COR-L47 (cell line): Measurements from ENCODE around the gene RAD51B.

Experiments
- DNase-seq: peaks from one replicate; lab custom pipeline; 2025; lab: John Stamatoyannopoulos, UW

RAD51B gene

DNA sequence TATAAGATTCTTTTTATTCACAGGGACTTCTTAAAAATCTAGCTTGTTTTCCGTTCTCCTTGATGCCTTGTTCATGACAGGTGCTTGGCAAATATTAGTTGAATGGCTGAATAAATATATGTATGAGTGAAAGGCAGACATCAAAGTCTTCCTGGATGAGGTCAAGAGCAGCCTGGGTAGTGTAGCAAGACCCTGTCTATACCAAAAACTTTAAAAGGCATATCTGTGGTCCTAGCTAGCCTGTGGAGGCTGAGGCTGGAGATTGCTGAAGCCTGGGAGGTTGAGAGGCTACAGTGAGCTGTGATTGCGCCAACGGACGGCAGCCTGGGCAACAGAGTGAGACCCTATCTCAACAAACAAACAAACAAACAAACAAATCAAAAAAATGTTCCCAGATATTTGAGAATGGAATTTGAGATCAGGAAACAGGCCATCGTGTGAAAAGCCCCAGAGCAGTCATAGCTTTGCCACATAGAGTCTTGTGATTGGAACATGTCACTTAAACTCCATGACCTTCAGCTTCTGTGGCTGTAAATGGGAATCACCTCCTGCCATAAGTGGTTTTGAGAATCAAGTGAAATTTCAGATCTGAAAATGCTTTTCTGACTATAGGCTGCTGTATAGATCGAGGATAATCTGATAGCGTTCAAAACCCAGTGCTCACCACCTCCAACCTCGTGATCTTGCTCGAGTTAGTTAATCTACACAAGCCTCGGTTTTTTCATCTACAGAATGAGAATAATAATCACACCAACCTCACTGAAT, 908.9 kb downstream of the RAD51B start:
- DNase-seq: no peak

DNA sequence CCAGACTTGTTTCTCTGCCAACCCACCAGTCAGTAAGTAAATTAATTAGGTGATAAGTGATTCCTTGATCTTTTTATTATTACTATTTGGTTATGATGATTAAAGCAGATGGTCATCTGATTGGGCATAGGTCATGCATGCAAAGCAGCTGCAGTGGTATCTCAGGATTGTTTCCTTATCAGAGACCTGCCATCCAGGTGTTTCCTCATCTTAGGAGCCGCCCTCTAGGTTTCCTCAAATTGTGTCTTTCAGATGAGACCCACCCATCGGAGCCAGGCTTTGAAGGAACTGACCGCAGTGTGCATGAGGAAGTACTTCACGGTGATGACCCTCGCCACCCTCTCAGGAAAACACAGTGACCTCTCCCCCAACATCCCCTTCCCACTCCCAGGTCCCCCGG, 910.0 kb downstream of the RAD51B start:
- DNase-seq: no peak

DNA sequence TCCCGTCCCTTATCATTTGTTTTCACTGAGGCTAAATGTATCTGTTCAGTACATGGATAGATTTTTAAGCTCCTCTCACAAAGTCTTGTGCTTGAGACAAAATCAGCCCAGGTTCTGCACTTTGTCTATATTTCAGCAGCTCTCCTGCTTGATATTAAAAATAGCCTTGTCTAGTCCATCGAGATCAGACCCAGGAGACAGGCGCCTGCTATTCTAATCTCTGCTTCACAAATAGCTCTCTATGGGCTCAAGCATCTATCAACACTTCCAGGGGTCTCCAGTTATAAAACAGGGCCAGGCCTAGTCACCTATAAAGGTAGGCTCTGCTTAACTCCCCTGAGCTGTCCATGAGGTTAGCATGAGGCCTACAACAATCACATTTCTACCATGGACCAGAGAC, 910.8 kb downstream of the RAD51B start:
- DNase-seq: no peak

DNA sequence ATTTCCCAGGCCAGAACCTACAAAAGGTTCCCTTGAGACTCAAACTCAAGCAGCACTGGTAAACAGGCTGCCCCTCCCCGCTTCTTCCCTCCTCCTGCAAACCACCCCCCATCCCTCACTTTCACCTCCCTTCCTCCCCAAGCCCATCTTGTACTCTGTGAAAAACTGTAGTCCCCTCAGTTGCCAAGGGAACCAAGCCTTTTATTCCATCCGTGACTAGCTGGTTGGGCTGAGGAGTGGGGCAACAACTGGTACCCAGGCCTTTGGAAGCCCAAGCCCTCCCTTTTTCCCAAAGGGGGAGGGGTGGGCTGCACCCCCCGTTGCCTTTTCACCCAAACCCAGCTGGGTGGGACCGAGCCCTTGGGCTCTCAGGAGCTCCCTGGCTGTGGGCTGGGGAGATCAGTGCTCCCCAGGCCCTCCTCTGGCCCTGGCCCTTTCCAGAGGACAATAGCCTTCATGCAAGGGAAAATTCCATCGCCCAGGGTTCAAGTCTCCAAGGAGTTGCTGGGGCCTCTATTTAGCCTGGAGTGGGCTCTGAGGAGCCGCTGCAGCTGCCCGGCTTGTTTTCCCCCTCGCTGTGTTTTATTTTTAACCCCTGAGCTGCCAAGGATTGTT, 911.3 kb downstream of the RAD51B start:
- DNase-seq: no peak

DNA sequence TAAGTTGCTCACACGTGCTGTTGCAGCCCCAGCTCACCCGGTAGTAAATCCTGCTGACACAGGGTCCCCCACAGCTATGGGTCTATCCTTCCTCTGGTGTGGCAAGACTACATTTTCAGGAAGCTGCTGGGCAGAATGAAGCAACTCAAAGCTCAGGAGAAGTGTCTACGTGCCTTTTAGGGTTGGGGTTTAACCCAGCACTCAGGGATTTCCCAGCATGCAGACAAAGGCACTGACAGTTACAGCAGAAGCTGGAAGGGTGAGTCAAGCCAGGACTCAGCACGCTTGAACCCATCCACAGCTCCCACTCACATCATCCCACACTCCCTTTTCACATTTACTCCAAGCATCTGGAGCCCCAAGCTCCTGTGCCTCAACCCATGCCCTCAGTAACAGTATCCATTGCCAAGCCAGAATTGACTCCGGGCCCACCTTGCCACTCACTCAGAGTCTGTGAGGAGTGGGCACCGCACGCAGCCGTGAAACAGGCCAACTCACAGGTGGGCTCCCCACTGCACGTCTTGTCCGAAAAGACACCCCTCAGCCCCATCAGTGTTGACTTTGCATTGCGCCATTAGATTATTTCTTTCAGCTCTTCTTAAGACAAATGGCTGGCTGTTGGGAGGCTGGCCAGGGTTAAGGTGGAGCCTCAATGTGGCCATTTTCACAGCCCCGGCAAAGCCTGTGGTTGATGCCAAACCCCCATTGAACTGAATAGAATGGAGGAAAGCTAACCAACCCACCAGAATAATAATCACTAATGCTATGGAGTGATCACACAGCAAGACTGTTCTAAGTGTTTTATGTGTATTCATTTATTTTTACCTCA, 913.7 kb downstream of the RAD51B start:
- no peak for DNase-seq

DNA sequence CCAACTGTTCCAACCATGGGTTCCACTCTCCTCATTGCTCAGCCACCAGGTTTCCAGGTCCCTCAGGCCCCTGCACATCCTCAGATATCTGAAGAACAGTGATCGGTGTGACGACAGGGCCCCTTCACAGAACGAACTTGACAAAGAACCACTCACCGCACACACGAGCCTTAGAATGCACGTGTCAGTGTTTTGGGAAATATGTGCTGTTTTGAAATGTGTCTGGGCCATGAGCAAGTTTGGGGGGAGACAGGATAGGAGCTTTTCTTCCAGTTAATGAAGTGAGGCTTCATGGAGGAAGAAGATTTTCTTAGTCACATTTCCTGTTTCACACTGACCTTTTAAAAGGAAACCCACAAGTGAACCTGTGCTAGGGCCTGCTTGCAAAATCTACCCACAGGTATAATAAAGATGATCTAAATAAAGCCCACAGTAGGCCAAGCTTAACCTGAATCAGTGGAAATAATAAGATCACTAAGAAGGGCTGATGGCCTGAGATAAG, 914.7 kb downstream of the RAD51B start:
- DNase-seq: no peak

DNA sequence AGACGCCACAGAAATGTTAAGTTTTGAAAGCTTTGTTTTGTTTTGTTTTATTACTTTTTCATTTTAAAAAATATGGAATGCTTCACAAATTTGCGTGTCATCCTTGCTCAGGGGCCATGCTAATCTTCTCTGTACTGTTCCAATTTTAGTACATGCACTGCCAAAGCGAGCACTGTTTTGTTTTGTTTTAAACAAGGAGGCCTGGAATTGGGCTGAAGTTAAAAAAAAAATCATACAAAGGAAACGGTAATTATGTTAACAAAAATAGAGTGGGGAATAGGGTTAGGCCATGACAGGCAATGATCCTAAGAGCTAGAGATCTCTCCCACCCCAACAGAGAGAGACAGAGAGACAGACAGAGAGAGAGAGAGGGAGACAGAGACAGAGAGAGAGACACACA, 916.3 kb downstream of the RAD51B start:
- DNase-seq: no peak

DNA sequence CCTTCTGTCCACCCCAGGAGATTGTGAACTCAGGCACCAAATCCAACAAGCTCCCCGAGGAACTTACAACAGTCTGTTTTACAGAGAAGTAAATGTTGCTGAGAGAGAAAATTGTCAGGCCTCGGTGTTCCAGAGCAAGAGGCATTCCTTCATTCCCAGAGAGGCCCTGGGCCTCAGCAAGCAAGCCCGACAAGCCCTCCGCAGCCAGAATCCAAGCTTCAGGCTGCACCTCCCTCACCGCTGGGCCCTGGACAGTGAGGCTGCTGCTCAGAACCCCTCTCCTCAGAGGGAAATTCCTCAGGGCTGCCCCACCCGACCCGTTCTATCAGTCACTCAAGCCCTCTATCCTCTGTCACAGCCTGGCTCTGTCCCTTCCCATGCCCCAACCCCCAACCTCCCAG, 916.9 kb downstream of the RAD51B start:
- no peak for DNase-seq

DNA sequence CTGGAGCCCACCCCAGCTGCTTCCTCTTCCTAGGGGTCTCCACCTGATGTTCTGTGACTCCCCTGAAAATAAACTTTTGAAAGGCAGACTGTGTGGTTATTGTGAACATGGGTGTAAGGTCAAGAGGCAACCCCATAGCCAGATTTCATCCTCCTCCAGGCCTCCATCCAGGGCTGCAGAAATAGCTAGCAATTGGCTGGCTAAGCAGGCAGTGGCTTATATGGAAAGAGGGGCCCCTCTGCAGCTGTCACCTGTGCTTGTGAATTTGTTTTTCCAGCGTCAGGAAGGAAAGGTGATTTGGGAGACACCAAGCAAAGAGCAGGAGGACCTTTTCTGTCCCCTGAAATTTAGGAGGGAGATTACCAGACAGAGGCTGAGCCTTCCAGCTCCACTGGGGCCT, 917.5 kb downstream of the RAD51B start:
- DNase-seq: no peak

DNA sequence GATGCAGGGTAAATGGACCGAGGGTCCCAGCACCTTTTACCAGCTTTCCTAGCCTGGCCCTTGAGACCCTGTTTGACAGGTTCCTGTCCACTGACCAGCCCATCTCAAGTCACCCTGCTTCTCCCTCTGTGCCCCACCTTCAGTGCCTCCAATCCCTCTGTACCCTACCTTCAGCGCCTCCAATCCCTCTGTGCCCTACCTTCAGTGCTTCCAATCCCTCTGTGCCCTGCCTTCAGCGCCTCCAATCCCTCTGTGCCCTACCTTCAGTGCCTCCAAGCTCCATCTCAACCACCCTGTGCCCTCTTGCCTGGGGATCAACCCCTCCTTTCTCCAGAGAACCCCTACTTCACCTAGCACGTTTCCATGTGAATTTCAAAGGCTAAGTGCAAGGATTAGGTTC, 919.0 kb downstream of the RAD51B start:
- DNase-seq: no peak

DNA sequence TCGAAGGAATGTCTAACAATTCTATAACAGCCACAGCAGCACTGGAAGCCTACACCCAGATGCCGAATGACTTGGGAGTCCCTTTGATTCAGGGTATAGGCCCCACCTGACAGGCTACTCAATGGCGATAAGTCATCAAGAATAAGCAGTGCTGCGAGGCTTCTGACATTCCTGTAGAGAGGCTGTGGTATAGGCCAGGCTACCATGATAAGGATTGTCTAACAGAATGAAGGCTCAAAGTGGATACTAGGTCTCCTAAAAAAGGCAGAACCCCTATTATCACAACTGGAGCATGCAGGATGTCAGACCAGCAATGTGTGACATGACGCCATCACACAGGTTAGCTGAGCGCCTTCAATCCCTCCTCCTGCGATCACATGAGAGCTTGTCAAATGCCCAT, 920.1 kb downstream of the RAD51B start:
- no peak for DNase-seq

DNA sequence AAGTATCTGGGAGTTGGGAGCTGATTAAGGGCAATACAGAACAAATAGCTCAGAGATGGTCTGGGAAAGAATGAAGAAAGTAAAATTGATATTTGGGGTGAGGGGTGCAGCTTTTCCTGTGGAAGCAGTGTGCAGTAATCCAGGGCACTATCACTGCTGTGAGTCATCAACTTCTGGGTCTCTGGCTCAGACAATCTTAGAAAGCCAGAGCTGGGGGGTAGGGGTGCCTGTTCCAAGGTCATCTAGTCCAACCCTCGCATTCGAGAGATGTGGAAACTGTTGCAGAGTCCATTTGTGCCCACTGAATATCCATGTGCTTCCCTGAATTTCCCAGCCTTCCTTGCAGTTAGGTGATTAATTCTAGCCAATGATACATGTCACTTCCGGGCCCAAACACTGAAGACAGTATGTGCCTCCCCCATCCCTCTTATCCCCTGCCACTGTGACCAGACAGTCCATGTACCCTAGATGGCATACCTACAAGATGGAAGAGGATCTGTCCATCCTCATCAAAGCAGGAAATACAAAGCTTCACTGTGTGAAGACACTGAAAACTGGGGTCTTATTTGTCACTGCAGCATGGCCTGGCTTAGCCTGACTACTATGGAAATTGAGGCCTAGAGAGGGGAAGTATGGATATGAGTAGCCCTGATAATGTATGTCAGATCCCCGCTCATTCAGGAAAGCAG, 921.4 kb downstream of the RAD51B start:
- no peak for DNase-seq

DNA sequence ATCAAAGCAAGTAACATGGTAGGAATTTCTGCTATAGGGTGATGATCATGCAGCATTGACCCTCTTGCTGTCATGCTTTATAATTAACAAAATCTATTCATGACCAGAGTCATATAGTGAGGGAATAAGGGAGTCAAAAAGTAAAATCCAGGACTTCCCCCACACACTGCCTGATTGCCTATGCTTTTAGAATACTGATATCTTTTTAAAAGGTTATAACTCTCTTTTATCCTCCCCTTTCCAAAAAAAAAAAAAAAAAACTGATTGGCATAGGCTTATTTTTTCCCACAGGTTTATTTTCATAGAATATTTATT, 921.9 kb downstream of the RAD51B start:
- no peak for DNase-seq

DNA sequence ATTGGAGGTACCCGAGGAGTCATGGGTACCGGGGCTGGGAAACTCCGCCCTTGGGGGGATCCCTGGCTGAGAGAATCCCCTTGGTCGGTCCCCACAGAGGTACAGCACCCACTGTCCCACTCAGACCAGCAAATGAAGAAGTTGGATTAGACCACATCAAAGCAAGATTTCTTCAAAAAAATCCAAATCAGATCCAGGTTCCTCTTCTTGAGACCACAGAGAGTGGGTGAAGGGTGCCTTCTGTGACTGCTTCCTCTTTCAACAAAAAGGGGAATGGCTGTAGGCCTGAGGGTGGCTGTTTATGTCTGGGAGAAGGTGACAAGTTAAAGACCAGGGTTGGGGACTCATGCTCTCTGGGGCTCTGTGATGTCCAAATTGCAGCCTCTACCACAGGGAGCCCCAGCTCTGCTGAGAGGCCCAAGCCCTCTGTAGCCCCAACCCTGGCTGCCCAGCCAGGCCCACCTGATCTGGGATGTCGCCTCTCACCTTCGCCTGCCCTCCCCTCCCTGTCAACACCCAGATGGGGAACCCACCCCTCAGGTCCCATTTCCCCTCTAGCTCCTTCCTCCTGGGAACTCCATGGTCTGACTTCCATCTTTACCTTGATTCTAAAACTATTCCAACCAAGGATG, 922.4 kb downstream of the RAD51B start:
- no peak for DNase-seq

DNA sequence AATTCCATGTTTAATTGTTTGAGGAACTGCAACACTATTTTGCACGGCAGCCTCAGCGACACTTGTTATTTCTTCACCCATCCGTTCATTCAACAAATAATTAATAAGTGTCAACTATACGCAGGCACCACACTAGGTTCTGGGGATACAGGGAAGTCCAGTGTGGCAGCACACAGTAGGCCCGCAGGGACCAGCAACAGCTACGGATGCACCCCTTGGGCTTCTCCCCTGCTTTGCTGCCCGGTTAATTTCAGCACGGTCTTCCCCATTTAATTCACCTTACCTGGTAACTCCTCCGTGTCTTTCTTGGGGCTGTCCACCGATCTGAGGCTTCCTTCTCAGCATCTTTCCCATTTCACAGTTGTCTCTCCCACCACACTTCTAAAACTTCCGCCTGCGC, 925.0 kb downstream of the RAD51B start:
- DNase-seq: no peak

DNA sequence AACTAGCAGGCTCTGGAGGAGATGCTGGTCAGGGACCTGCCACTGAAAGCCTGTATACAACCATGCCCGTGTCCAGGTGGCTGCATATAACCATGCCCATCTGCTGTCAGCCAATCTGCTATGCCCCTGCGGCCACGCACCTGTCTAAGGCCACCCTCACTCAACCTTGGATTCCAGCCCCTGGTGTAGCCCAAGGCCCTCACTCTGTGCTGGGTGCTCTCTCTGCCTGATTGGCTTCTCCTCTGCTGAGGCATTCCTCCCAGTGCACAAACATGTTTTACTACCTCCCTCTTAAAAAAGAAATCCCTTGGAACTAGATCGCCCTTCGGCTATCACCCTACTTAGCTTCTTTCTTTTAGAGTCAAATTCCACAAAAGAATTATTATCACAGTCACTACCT, 927.8 kb downstream of the RAD51B start:
- no peak for DNase-seq

DNA sequence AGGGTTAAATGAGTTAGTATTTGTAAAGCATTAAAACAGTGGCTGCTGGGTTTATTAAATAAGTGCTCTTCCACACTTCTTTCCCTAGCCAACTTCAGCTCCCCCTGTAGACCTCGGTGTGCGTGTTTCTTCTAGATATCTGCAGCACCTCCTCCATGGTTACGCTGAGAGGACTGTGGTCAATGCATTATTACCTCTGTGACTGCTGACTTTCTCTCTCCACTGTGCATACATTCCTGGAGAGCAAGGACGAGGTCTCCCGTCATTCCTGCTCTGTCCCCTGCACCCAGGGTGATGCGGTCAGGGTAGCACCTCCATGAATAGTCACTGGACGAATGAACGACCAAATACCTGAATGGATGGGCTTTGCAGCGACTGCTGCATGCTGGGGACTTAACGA, 928.7 kb downstream of the RAD51B start:
- no peak for DNase-seq

DNA sequence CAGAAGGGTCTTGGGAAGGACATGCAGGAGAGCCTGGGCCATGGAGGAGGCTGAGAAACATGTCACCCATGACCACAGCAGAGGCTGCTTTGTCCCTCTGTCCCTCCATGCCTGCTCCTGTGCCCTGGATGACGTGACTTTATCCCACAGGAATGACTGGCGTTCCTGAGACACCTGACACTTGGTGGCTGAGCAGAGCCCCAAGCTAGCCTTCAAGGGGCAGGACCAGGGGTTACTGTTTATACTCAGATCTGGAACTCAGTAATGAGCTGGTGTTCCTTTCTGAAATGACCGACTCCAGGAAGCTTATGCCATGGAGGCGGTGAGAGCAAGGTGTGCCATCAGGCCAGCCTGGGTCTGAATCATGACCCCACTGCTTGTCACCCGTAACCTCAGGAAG, 929.1 kb downstream of the RAD51B start:
- DNase-seq: no peak

DNA sequence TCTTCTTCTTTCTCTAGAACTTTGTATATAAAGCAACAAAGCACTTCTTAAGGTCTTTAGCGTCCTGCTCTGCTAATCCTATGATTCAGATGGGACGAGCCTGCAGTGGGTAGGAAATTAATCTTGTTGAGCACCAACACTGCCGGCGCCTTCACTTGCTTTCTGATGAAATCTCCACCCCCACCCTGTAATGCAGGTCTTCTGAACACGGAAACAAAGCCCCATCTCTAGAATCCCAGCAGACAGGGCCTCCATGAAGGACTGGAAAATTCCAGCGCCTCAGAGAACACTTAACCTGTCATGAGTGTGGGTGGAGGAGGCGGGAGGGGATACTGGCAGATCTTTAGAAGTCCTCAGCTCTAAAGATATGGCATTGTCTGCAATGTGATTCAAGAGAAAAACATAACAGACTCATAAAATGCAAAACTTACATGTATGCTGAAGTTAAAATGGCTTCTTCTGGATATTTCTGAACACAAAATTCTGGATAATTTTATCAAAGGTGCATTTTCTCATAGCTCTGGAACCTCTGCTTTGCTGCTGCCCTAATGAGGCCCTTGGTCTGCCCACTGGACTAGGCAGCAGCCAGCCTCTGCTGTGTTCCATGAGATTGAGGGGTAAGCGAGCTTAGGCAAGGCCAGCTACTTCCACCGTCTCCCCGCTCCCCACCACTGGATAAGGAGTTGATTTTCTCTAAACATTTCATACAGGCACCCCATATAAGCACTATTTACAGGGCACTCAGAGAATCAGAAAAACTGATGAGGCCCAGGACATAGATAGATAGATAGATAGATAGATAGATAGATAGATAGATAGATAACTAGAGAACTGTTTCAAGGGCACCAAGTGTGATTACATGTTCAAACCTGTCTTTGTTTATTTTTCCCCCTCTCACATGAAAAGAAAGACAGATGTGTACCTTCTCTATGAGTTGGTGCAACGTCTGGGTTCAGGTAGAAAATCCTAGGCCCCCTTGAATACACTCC, 930.2 kb downstream of the RAD51B start:
- no peak for DNase-seq

DNA sequence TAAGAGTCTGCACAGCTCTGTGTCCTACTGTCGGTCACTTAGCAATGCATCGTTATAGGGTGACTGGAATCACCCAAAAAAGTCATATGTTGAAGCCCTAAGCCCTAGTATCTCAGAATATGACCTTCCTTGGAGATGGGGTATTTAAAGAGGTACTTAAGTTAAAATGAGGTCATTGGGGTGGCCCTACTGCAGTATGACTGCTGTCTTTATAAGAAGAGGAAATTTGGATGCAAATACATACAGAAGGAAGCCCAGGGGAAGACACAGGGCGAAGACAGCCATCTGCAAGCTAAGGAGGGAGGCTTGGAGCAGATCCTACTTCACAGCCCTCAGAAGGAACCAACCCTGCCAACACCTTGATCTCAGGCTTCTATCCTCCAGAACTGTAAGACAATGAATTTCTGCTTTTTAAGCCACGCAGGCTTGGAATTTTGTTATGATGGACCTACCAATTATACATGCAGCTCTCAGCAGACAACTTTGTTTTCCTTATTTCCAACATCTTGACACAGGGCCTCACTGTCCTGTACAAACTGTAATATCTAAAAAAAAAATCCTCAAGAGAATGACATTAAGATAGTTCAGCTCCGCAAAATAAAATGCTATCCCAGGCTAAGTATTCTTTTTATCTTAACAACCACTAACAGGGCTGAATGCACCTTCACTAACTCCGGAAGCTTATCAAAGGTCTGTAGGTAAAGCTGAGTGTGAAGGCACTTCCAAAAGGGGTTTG, 932.9 kb downstream of the RAD51B start:
- no peak for DNase-seq
